Neutrophil (primary cell): ENCODE measurements around the gene CAMK1D.

ENCODE experiments used
- H3K27ac ChIP-seq: fragments of 200-600 bp; sonication (generic); 2 replicates; pipeline ENCODE4 v1.5.1; 2016; ENCODE audit warnings: mild to moderate bottlenecking, moderate library complexity
- H3K27me3 ChIP-seq: fragments of 200-600 bp; sonication (generic); 2 replicates; pipeline ENCODE4 v1.6.0; 2016; ENCODE audit warnings: mild to moderate bottlenecking
- H3K36me3 ChIP-seq: fragments of 200-600 bp; sonication (generic); 2 replicates; pipeline ENCODE4 v1.5.1; 2017
- H3K4me1 ChIP-seq, 2 experiments: fragments of 200-600 bp in 1 of 2; sonication (generic) in 1 of 2; 1 replicate in 1 of 2; 2 replicates in 1 of 2; pipeline versions ENCODE4 v1.5.1 to v1.6.1; 2013 to 2016; ENCODE audit warnings: low read depth in 1 of 2, low read length in 1 of 2, mild to moderate bottlenecking in 1 of 2, moderate library complexity in 1 of 2; ENCODE audit not compliant: control insufficient read depth in 1 of 2, insufficient read depth in 1 of 2
- H3K4me3 ChIP-seq, 2 experiments: fragments of 200-600 bp in 1 of 2; sonication (generic) in 1 of 2; 1 replicate in 1 of 2; 2 replicates in 1 of 2; pipeline ENCODE4 v1.5.1; 2013 to 2016; ENCODE audit warnings: low read depth in 1 of 2, low read length in 1 of 2, mild to moderate bottlenecking in 1 of 2, moderate library complexity in 1 of 2
- H3K9me3 ChIP-seq: fragments of 200-600 bp; sonication (generic); 2 replicates; pipeline ENCODE4 v1.5.1; 2016
- CTCF ChIP-seq: fragments of 200-600 bp; sonication (generic); IDR thresholded peaks from 2 replicates; pipeline ENCODE4 v1.5.1; 2016; ENCODE audit warnings: antibody characterized with exemption

Gene CAMK1D

GRCh38 chr10:12668634-12669033, 319.3 kb downstream of the CAMK1D start:
- H3K4me1 ChIP-seq, result no peaks in the 10 kb centered on the region
- H3K4me3 ChIP-seq, result no peak overlapping the region
- H3K27ac ChIP-seq, result no peak overlapping the region
- no peak for TF ChIP-seq CTCF
- H3K36me3 ChIP-seq, result no peaks in the 10 kb centered on the region
- H3K27me3 ChIP-seq, result no peaks in the 10 kb centered on the region
- no peaks in the 10 kb centered on the region for H3K9me3 ChIP-seq

- Histone ChIP-seq H3K27ac (no peak overlapping the region), H3K9me3 (no peaks in the 10 kb centered on the region), H3K27me3 (no peaks in the 10 kb centered on the region), H3K4me1 (no peaks in the 10 kb centered on the region), H3K4me3 (no peak overlapping the region), H3K36me3 (no peaks in the 10 kb centered on the region)
- no peak for TF ChIP-seq CTCF
These were observed 320.7 kb downstream of the CAMK1D start for GRCh38 chr10:12670004-12670403.

GRCh38 chr10:12675186-12675585, 325.8 kb downstream of the CAMK1D start:
- Histone ChIP-seq H3K9me3 (no peaks in the 10 kb centered on the region), H3K36me3 (no peaks in the 10 kb centered on the region), H3K4me1 (no peaks in the 10 kb centered on the region), H3K4me3 (no peak overlapping the region), H3K27ac (no peak overlapping the region), H3K27me3 (no peaks in the 10 kb centered on the region)
- TF ChIP-seq CTCF, result no peak

- Histone ChIP-seq H3K36me3 (no peaks in the 10 kb centered on the region), H3K9me3 (no peaks in the 10 kb centered on the region), H3K4me3 (no peak overlapping the region), H3K27me3 (no peaks in the 10 kb centered on the region), H3K4me1 (no peaks in the 10 kb centered on the region), H3K27ac (no peak overlapping the region)
- TF ChIP-seq CTCF, result no peak
These were observed 330.3 kb downstream of the CAMK1D start for GRCh38 chr10:12679636-12680035.

- no peaks in the 10 kb centered on the region for H3K4me1 ChIP-seq
- TF ChIP-seq CTCF, result no peak
- no peak overlapping the region for H3K4me3 ChIP-seq
- H3K27me3 ChIP-seq, result no peaks in the 10 kb centered on the region
- no peaks in the 10 kb centered on the region for H3K36me3 ChIP-seq
- no peaks in the 10 kb centered on the region for H3K9me3 ChIP-seq
- H3K27ac ChIP-seq, result no peak overlapping the region
These were observed 331.9 kb downstream of the CAMK1D start for GRCh38 chr10:12681252-12681651.

- Histone ChIP-seq H3K27me3 (no peaks in the 10 kb centered on the region), H3K9me3 (no peaks in the 10 kb centered on the region), H3K27ac (no peak overlapping the region), H3K4me1 (no peaks in the 10 kb centered on the region), H3K36me3 (no peaks in the 10 kb centered on the region), H3K4me3 (no peak overlapping the region)
- no peak for TF ChIP-seq CTCF
These were observed 335.4 kb downstream of the CAMK1D start for GRCh38 chr10:12684784-12685183.
